Colonic mucosa (tissue), 4 donors: Measurements from ENCODE around the gene EXT2. TPM values are rescaled to one million over a fixed set of nuclear protein-coding genes. Genes with fewer than 3 reads are reported as not detected.

Experiments
- DNase-seq: peaks from one replicate; pipeline ENCODE4 v3.0.0-alpha.2; 2020
- H3K27ac ChIP-seq: fragments of 200-600 bp; one replicate; pipeline ENCODE4 v1.8.0; 2021
- H3K27me3 ChIP-seq: fragments of 200-600 bp; one replicate; pipeline ENCODE4 v1.8.0; 2021
- H3K36me3 ChIP-seq: fragments of 200-600 bp; one replicate; pipeline ENCODE4 v1.8.0; 2021
- H3K4me1 ChIP-seq: fragments of 200-600 bp; one replicate; pipeline ENCODE4 v1.8.0; 2021; ENCODE audit warnings: mild to moderate bottlenecking
- H3K4me3 ChIP-seq: fragments of 200-600 bp; one replicate; pipeline ENCODE4 v1.8.0; 2021
- H3K9ac ChIP-seq, 2 donors: one replicate each; pipeline ENCODE4 v1.7.0; 2013; ENCODE audit warnings: control low read depth in 2 of 2, low read depth in 2 of 2, low read length in 2 of 2
- H3K9me3 ChIP-seq: fragments of 200-600 bp; one replicate; pipeline ENCODE4 v1.8.0; 2021
- CTCF ChIP-seq: fragments of 200-600 bp; IDR thresholded peaks from one replicate; pipeline ENCODE4 v1.8.0; 2022; ENCODE audit warnings: antibody characterized with exemption, mild to moderate bottlenecking
- intact Hi-C: fragments of 100-400 bp; cut with DNase I; formaldehyde crosslinking; loops from one replicate; pipeline ENCODE4 v1.14.1; 2022
- total RNA-seq, 2 donors: library from RNA; stranded (reverse); fragmentation: NEBNext Ultra II Directional in 1 of 2; extraction: Animal tissue kit (Norgen Biotek cat#: 25700) in 1 of 2; gene quantifications; one replicate each; pipeline ENCODE4 v1.2.1, GENCODE V29; 2021
- donor health status: healthy.
- donor health status: DM: no; HTN: no; CAD: no.
- donor health status: DM: no; HTN: no; CAD: no.

Gene EXT2
- total RNA-seq, 2 donors from 2014 or later = 53.2 to 54.7 TPM

DNA sequence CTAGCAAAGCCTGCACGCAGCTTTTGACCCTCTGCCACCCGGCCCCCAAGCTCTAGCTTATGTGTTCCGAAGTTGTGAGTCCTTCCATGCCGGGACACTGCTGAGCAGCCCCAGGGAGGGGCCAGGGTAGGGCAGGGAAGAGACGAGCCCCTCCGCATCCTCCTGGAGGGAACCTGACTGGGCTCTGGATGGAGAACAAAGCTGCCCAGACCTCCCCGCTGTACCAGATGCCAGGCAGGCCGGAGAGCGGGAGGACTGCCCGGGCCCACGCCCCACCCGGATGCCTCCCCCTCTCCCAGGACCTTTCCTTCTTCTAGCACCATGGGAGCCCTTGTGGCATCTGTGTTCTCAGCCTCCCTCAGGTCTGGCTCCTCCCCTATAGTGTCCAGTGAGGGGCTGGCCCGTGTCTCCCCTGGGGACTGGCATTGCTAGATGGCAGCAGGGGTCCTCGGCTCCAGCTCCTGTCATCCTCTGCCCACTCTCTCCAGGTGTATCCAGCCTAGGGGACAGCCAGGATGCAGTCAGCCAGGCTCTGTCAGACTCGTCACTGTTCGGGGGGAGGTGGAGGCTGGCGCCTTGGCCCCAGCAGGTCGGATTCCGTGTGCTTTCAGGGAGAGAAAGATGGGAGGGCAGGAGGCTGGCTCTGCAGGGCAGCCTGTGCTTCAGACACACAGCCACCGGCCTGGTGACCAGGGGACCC is 168.4 kb downstream of the EXT2 start:
- Histone ChIP-seq H3K36me3 (no peaks in the 10 kb centered on the region), H3K9ac (no peak overlapping the region), H3K4me1 (no peaks in the 10 kb centered on the region), H3K27me3 (no peaks in the 10 kb centered on the region), H3K4me3 (no peak overlapping the region), H3K9me3 (no peaks in the 10 kb centered on the region), H3K27ac (no peak overlapping the region)
- intact Hi-C loops = no loop called here
- TF ChIP-seq CTCF = no peak
- no peak for DNase-seq

GRCh38 chr11:44264438-44264749 is 168.9 kb downstream of the EXT2 start:
- TF ChIP-seq CTCF = no peak
- no peak overlapping the region for H3K4me3 ChIP-seq
- H3K4me1 ChIP-seq = no peaks in the 10 kb centered on the region
- no peak overlapping the region for H3K9ac ChIP-seq
- no peaks in the 10 kb centered on the region for H3K27me3 ChIP-seq
- no peaks in the 10 kb centered on the region for H3K36me3 ChIP-seq
- no peak for DNase-seq
- no peak overlapping the region for H3K27ac ChIP-seq
- intact Hi-C loops = no loop called here
- H3K9me3 ChIP-seq = no peaks in the 10 kb centered on the region

- Histone ChIP-seq H3K9me3 (no peaks in the 10 kb centered on the region), H3K4me3 (no peak overlapping the region), H3K27ac (no peak overlapping the region), H3K36me3 (no peaks in the 10 kb centered on the region), H3K9ac (no peak overlapping the region), H3K27me3 (no peaks in the 10 kb centered on the region), H3K4me1 (no peaks in the 10 kb centered on the region)
- no peak for TF ChIP-seq CTCF
- intact Hi-C loops = no loop called here
- DNase-seq = no peak
These were observed 169.3 kb downstream of the EXT2 start for GRCh38 chr11:44264761-44265160.

DNA sequence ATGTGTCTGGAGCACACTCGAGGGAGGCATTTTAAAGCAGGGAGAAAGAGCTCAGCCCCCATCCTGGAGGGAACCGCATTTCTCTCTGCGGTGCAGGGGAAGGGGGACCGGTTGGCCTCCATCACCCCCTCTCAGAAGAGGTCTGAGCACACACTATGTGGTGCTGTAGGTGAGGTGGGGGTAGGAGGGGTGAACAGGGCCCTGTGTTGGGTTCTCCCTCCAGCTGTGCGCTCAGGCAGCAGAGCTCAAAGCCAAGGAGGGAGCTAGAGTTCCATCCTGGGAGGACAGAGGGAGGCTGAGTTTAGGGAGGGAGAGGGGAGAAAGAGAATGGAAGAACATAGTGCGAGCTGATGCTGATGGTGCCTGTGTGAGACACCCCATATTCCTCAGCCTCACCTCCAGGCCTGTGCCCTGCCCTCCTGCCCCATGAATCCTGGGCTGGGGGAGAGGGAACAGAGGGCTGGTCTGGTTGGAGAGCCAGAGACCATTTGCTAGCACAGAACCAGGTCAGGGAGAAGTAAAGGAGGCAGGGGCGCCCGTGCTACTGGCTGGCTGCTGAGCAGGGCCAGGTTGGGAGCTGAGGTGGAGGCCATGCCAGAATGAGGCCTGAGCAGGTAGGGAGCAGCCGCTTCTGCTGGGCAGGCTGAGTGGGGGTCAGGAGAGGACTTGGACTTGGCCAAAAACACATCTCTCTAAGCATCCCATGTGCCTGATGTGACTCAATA is 170.7 kb downstream of the EXT2 start:
- Histone ChIP-seq H3K9me3 (no peaks in the 10 kb centered on the region), H3K36me3 (no peaks in the 10 kb centered on the region), H3K4me3 (no peak overlapping the region), H3K27me3 (no peaks in the 10 kb centered on the region), H3K4me1 (no peaks in the 10 kb centered on the region), H3K27ac (no peak overlapping the region), H3K9ac (no peak overlapping the region)
- no peak for TF ChIP-seq CTCF
- no peak for DNase-seq
- intact Hi-C loops = no loop called here

DNA sequence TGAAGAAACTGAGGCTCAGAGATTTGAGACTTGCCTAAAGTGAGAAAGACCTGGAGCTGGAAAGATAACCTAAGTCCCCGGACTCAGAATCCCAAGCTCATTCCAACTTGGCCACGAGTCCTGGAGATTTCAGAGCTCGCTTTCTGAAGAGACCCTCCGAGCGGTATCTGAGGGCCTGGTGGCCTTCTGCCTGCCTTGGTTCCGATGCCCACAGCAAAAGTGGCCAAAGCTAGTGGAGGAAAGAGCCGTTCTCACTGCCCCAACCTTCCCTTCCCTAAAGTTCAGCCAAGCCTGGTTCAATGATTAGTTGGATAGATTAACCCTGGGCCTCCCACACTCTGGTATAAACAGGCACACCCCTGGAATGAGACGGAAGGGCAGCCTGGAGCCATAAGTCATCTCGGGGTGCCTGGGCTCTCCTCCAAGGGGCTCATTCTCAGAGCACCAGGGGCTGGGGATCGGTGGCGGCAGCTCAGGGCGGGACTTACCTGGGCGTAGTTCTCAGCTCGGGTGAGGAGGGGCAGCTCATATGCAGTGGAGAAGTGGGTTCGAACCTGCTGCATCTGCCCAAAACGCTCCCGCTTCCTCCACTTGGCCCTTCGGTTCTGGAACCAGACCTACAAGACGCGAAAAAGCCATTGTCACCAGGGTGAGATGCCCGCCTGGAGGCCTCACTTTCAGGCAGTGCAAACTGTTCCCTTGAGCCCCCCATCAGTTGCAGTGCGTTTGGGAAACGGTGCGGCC is 171.7 kb downstream of the EXT2 start:
- H3K4me1 ChIP-seq = no peaks in the 10 kb centered on the region
- no peaks in the 10 kb centered on the region for H3K36me3 ChIP-seq
- no peak overlapping the region for H3K4me3 ChIP-seq
- no peak overlapping the region for H3K27ac ChIP-seq
- DNase-seq = no peak
- intact Hi-C loops = no loop called here
- no peak for TF ChIP-seq CTCF
- no peaks in the 10 kb centered on the region for H3K27me3 ChIP-seq
- H3K9me3 ChIP-seq = no peaks in the 10 kb centered on the region
- H3K9ac ChIP-seq = no peak overlapping the region
